ENCODE results near the gene GCFC2.
"Not testable (repeated sequence)": the region's sequence is repeated elsewhere in the genome, so short reads cannot be mapped to it uniquely, and the experiment has no call there.

Gene GCFC2

GRCh38 chr2:75679556-75679955, 31.2 kb downstream of the GCFC2 start:
- no peak for DNase-seq (ENCODE audit: low read depth)

DNA sequence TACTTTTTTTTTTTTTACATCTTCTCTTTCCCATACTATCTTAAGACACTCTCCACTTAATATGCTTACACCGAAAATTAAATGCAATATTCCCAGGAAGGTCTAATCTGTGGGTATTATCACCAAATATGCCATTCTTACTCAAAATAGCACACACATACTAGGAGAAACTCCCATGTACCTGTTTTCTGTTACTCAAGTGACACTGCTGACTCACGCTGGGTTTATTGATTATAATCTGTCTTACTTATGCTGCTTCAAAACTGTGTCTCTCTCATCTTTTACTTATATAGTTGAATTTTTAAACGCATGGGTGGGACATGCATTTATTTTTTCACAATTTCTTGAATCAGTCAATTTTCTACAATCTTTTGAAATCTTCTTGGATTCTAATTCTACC, 34.3 kb downstream of the GCFC2 start:
- DNase-seq (ENCODE audit: low read depth): no peak

DNA sequence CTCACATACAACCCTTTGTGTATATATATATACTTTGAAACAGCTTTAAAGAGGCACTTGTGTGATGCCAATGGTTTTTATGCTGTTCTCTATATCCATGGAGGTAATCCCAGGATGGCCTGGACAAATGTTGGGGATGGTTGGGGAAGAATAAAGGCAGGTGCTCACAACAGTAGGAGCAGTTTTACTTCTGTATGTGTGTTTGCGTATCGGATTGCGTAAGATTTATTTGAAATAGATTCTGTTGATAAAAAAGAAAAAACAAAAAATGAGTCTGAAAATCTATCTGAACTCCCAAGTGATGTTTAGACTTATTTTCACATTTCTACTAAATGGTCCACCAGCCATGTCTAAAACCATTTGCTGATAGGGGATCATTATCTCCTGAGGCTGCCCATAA, 34.8 kb downstream of the GCFC2 start:
- no peak for DNase-seq (ENCODE audit: low read depth)

GRCh38 chr2:75675423-75675822, 35.3 kb downstream of the GCFC2 start:
- DNase-seq (ENCODE audit: low read depth): not testable (repeated sequence)

GRCh38 chr2:75667884-75668283, 42.8 kb downstream of the GCFC2 start:
- DNase-seq (ENCODE audit: low read depth): no peak

DNA sequence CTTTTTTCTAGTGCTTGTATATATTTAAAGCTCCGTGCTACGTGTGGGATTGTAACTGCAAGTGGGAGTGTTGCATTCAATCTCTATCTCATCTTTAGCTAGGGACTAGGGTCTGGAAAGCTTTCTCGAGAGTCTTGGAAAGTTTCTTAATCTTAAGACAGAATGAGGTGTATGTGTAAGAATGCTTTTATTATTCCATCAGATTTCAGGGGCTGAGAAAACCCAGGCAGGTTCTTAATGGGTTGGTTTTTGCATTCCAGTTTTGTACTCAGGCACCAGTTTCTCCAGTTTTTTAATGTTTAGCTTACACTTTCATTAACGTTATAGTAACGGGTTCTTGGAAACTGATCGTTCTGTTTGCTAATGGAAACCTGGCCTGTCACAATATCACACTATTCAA, 43.8 kb downstream of the GCFC2 start:
- DNase-seq (ENCODE audit: low read depth): no peak

- DNase-seq (ENCODE audit: low read depth): no peak
Observed at GRCh38 chr2:75657798-75658197, 52.9 kb downstream of the GCFC2 start.

GRCh38 chr2:75656563-75656962, 54.2 kb downstream of the GCFC2 start:
- DNase-seq (ENCODE audit: low read depth): no peak

DNA sequence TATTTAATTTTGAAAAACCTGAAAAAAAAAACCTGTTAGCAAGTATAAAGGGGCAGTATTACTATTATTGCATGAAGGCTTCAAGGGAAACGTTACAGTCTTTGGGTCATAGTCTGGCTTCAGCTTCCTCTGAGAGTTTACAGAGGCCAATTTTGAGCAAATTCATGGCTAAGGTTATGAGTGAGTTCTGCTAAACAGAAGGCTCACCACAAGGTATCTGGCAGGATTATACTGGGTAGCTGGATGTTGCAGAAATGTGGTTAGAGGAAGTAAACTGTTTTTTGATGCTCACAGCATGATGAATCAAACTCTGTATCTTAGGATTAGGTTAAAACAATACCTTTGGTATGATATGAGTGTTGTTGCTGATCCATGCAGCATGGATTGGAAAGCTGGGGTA, 54.9 kb downstream of the GCFC2 start:
- peak; percentile 23 for DNase-seq (ENCODE audit: low read depth)

- no peak for DNase-seq (ENCODE audit: low read depth)
Observed at GRCh38 chr2:75654012-75654411, 56.7 kb downstream of the GCFC2 start.

- no peak for DNase-seq (ENCODE audit: low read depth)
Observed at GRCh38 chr2:75647771-75648170, 62.9 kb downstream of the GCFC2 start.

DNA sequence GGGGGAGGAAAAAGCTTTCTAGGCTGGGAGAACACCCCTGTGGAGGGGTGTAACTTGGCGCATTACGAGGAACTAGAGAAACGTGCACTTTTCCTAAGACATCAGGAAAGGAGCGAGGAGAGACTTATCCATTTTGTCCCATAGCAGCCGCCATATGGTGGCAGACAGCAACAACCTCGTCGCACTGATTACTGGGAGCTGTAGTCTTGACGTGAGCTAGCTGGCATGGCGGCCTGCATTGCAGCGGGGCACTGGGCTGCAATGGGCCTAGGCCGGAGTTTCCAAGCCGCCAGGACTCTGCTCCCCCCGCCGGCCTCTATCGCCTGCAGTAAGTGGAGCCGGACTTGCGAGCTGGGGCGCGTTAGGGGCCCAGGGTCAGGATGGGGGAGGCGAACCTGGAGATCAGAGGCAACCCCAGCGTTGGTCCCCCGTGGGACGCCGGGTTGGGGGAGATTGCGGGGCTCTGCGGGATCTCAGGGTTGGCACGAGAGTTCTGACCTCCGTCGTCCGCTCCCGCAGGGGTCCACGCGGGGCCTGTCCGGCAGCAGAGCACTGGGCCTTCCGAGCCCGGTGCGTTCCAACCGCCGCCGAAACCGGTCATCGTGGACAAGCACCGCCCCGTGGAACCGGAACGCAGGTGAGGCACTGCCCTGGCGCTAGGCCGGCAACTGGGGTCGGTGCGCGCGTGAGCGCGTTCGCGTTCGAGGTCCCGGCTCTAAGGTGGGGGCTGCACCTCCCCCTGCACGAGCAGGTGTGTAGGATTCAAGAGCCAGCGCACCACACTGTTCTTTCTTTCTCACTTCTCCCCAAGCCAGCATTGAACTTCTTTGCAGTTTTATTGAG, 63.9 kb downstream of the GCFC2 start, which contains the start of gene MRPL19:
TSS of gene MRPL19 (plus strand) at position 201 of the 843 bp plus-strand sequence. CDS start at position 226, 25 bp downstream.
- DNase-seq (ENCODE audit: low read depth): peak; percentile 73

DNA sequence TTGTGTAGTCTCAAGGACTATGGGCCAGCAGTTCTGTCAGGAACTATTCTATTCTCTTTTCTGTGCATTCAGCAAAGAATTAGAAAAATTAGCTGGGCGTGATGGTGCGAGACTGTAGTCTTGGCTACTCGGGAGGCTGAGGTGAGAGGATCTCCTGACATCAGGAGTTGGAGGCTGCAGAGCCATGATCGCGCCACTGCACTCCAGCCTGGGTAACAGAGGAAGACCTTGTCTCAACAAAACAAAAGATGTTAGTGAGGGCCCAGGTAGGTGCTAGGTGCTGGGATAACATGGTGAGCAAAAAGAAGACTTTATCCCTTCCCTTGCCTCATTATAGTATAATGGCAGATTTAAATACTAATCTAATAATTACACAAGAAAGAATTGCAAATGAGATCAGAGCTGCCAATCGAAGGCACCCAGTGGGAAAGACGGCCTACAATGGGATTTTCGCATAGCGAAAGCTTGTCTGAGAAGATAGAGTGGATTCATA, 64.6 kb downstream of the GCFC2 start:
- no peak for DNase-seq (ENCODE audit: low read depth)

- no peak for DNase-seq (ENCODE audit: low read depth)
Observed at GRCh38 chr2:75645643-75646042, 65.1 kb downstream of the GCFC2 start.

- DNase-seq (ENCODE audit: low read depth): no peak
Observed at GRCh38 chr2:75643980-75644379, 66.7 kb downstream of the GCFC2 start.

DNA sequence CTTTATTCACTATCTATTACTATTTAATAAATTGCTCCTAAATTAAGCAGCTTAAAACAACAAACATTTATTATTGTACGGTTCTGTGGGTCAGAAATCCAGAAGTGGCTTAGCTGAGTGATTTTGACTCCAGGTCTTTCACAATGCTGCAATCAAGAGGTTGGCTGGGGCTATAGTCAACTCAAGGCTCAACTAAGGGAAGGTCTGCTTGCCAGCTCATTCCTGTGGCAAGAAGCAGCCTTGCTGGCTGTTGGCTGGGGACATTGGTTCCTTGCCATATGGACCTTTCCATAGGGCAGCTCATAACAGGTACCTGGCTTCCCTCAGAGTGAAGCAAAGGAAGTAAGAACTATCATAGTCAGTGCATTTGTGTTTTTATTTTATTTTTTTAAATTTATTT, 69.1 kb downstream of the GCFC2 start:
- no peak for DNase-seq (ENCODE audit: low read depth)

GRCh38 chr2:75640621-75641121, 70.0 kb downstream of the GCFC2 start:
- no peak for DNase-seq (ENCODE audit: low read depth)

DNA sequence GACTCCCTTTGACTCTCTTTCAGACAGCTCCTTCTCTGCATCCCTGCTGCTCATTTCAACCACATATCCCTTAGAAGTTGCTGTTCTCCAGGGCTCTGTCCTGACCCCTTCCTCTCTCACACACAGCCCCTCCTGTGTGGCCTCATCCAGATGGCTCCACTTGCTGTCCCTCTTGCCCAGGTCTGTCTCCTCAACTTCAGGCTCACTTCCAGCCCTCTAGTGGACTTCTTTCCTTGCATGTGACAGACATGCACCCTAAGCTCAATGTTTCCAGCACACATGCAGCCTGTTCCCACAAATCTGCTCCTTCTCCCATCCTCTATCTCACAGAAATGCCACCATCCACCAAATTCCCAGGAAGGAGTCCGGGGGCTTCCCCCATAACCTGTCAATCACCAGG, 73.1 kb downstream of the GCFC2 start:
- no peak for DNase-seq (ENCODE audit: low read depth)

DNA sequence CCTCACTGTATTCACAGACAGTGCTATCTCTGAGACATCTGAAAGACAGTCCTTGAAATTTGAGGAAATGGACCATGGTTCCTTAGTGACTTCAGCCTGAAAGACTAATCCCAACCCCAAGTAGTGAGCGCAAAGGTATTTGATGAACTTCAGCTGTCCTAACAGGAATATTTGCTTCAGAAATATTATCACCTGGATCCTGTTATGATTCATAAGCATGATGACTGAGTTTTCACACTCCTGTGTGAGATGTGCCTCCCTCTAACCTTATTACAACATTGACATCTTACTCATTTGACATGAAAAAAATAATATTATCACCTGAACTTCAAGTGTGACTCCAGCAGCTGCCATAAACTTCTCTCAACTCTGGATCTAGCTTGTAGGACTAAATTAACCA, 75.8 kb downstream of the GCFC2 start:
- no peak for DNase-seq (ENCODE audit: low read depth)

DNA sequence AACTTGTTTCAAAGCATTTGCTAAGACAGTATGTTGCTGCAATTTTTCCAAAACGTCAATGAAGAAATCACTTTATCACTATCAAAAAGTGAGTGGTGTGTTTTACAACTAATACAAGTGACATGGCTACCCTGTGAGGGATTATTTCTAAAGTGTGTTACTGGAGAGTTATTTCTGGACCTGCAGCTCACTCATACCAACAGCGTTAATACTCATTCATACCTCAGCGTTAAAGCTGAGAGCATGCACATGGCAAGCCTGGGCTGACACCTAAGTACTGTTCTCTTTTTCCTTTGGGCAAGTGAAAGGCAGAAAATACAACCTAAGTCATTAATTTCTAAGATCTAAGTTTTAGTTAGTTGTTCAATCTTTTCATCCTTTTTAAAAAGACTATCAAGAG, 77.1 kb downstream of the GCFC2 start:
- DNase-seq (ENCODE audit: low read depth): no peak

DNA sequence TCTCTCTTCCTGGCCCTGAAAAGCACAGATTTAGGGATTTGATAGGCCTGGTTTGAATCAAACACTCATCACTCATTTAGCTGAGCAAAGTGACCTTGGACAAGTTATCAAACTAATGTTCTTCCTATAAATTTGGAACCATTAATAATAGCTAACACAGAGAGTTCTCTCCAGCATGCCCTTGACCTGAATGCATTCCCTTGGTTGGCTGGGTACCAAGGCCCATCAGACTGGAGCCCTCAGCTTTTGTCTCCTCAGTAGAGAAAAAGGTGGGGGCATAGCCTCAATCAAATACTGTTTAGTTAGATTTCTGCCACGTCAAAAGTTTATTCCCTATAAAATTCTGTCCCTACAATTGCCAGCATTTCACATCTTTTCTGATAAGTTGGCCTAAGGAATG, 77.9 kb downstream of the GCFC2 start:
- DNase-seq (ENCODE audit: low read depth): no peak

- no peak for DNase-seq (ENCODE audit: low read depth)
Observed at GRCh38 chr2:75632091-75632701, 78.5 kb downstream of the GCFC2 start.

GRCh38 chr2:75627902-75628504, 82.7 kb downstream of the GCFC2 start:
- DNase-seq (ENCODE audit: low read depth): no peak

Measured in non-pigmented ciliary epithelial cell (primary cell).